Transverse colon (tissue), 4 donors: Measurements from ENCODE around the gene RNF126. TPM values are rescaled to one million over a fixed set of nuclear protein-coding genes. Genes with fewer than 3 reads are reported as not detected.

ENCODE experiments used
- DNase-seq: peaks from one replicate; pipeline ENCODE4 v3.0.0-alpha.2; 2019
- H3K27ac ChIP-seq, 4 donors: fragments of 200-600 bp; sonication (generic); 2 replicates each; pipeline ENCODE4 v1.5.1; 2016 to 2018; ENCODE audit warnings: inconsistent platforms in 4 of 4
- H3K27me3 ChIP-seq: fragments of 200-600 bp; sonication (generic); 2 replicates; pipeline ENCODE4 v1.5.1; 2017; ENCODE audit warnings: inconsistent platforms
- H3K36me3 ChIP-seq, 4 donors: fragments of 200-600 bp; sonication (generic); 2 replicates each; pipeline ENCODE4 v1.5.1; 2017 to 2019; ENCODE audit warnings: inconsistent platforms in 4 of 4
- H3K4me1 ChIP-seq, 4 donors: fragments of 200-600 bp; sonication (generic); 2 replicates each; pipeline ENCODE4 v1.5.1; 2017 to 2020; ENCODE audit warnings: inconsistent platforms in 4 of 4
- H3K4me3 ChIP-seq, 4 donors: fragments of 200-600 bp; sonication (generic); 1 replicate in 1 of 4; 2 replicates in 3 of 4; pipeline versions ENCODE4 v1.5.1 to v1.6.1; 2017 to 2019; ENCODE audit warnings: inconsistent platforms in 4 of 4
- H3K9me3 ChIP-seq, 2 donors: fragments of 200-600 bp; sonication (generic); 2 replicates each; pipeline ENCODE4 v1.5.1; 2017 to 2019; ENCODE audit warnings: inconsistent platforms in 2 of 2
- EP300 ChIP-seq: sonication (generic); formaldehyde crosslinking; IDR thresholded peaks from one replicate; pipeline ENCODE4 v1.6.1; 2017; ENCODE audit warnings: antibody characterized with exemption, low read depth
- POLR2A ChIP-seq: fragments of 450-650 bp; IDR thresholded peaks from one replicate; pipeline ENCODE4 v1.6.1; 2016; ENCODE audit warnings: antibody characterized with exemption, mild to moderate bottlenecking, moderate library complexity
- POLR2AphosphoS5 ChIP-seq, 3 donors: sonication (generic); formaldehyde crosslinking; IDR thresholded peaks; one replicate each; pipeline ENCODE4 v1.6.1; 2016; ENCODE audit warnings: antibody characterized with exemption in 3 of 3
- WGBS, 2 donors: methylation state at CpG; one replicate each; pipeline ENCODE4 v1.1.5; 2018; ENCODE audit warnings: low coverage in 1 of 2; 5-methylcytosine and 5-hydroxymethylcytosine counted together
- in situ Hi-C, 4 donors: fragments of 200-750 bp; cut with MboI; loops; one replicate each; pipeline versions ENCODE4 v1.15.0 to v1.15.1; 2017; ENCODE audit warnings: low sequenced_read_pairs in 3 of 4, low pct_ligation_motif_present in 1 of 4, low pct_unique_long_range_greater_than_20kb in 1 of 4
- intact Hi-C: fragments of 100-400 bp; cut with DNase I; formaldehyde crosslinking; loops from one replicate; pipeline ENCODE4 v1.15.1; 2023; ENCODE audit warnings: low total_unique reads
- total RNA-seq, 4 donors: library from RNA; depleted of rRNA; stranded (reverse); fragments of >200 nt; gene quantifications; one replicate each; pipeline ENCODE4 v1.1.0, GENCODE V29; 2016
- TF ChIP-seq, protein P1 (sequence below), 5 experiments: fragments of 200-600 bp in 3 of 5; fragments of 450-650 bp in 2 of 5; sonication (generic) in 3 of 5; IDR thresholded peaks; 1 replicate in 2 of 5; 2 replicates in 3 of 5; pipeline ENCODE4 v1.5.1; 2016 to 2017; ENCODE audit warnings: antibody characterized with exemption in 5 of 5, inconsistent platforms in 3 of 5, mild to moderate bottlenecking in 2 of 5, moderate library complexity in 1 of 5

RNF126 gene
- total RNA-seq, 4 donors from 2014 or later = 88.6 to 148 (median 102) TPM

- in situ Hi-C loops (no loop called here), intact Hi-C loops (no loop called here)
- no peaks in the 10 kb centered on the region for H3K9me3 ChIP-seq
- TF ChIP-seq POLR2AphosphoS5 (IDR thresholded peaks at IDR 0.05) (no peak), EP300 (no peak), POLR2A (no peak)
- TF ChIP-seq, protein P1, sequence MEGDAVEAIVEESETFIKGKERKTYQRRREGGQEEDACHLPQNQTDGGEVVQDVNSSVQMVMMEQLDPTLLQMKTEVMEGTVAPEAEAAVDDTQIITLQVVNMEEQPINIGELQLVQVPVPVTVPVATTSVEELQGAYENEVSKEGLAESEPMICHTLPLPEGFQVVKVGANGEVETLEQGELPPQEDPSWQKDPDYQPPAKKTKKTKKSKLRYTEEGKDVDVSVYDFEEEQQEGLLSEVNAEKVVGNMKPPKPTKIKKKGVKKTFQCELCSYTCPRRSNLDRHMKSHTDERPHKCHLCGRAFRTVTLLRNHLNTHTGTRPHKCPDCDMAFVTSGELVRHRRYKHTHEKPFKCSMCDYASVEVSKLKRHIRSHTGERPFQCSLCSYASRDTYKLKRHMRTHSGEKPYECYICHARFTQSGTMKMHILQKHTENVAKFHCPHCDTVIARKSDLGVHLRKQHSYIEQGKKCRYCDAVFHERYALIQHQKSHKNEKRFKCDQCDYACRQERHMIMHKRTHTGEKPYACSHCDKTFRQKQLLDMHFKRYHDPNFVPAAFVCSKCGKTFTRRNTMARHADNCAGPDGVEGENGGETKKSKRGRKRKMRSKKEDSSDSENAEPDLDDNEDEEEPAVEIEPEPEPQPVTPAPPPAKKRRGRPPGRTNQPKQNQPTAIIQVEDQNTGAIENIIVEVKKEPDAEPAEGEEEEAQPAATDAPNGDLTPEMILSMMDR (IDR thresholded peaks at IDR 0.05) = no peak
- peak overlapping the region; percentile 48 to 65 (median 61) for H3K4me3 ChIP-seq
- H3K27me3 ChIP-seq = peaks cover 80% of the 10 kb centered on the region
- H3K36me3 ChIP-seq = no peaks in the 10 kb centered on the region
- peak overlapping the region; percentile 70 to 84 (median 76) for H3K27ac ChIP-seq
- DNase-seq = no peak
- H3K4me1 ChIP-seq = peaks cover 0 to 24% (median 9%) of the 10 kb centered on the region in 4 donors
- WGBS, 2 donors = 11% methylated on average over 14 of the region's 78 CpGs; no CpG with 5 or more reads in 1 of the 2 donors
These were observed 46.4 kb upstream of the RNF126 start for GRCh38 chr19:709196-709964.

GRCh38 chr19:708154-709143 is 45.4 kb upstream of the RNF126 start, which contains the start of gene PALM:
TSS of gene PALM (plus strand) at chr19:708935. CDS start at chr19:709147, 212 bp downstream.
- peaks cover 87% of the 10 kb centered on the region for H3K27me3 ChIP-seq
- intact Hi-C loops (no loop called here), in situ Hi-C loops (no loop called here)
- DNase-seq = no peak
- H3K9me3 ChIP-seq = no peaks in the 10 kb centered on the region
- WGBS, 2 donors = 21% methylated on average over 22 of the region's 93 CpGs; no CpG with 5 or more reads in 1 of the 2 donors
- peaks cover 0 to 26% (median 9%) of the 10 kb centered on the region in 4 donors for H3K4me1 ChIP-seq
- TF ChIP-seq, protein P1 (IDR thresholded peaks at IDR 0.05) = peak in 2 of 5 experiments; percentile 14
- no peak for TF ChIP-seq EP300
- peak within 1 kb of the TSS; percentile 70 to 84 (median 78) for H3K27ac ChIP-seq
- peak within 1 kb of the TSS; percentile 48 to 65 (median 61) for H3K4me3 ChIP-seq
- H3K36me3 ChIP-seq = no peaks in the 10 kb centered on the region

- DNase-seq = no peak
- intact Hi-C loops (no loop called here), in situ Hi-C loops (no loop called here)
- peaks cover 64% of the 10 kb centered on the region for H3K27me3 ChIP-seq
- no peak overlapping the region for H3K27ac ChIP-seq
- H3K9me3 ChIP-seq = no peaks in the 10 kb centered on the region
- H3K36me3 ChIP-seq = no peaks in the 10 kb centered on the region
- H3K4me1 ChIP-seq = peaks cover 0 to 16% (median 3%) of the 10 kb centered on the region in 4 donors
- H3K4me3 ChIP-seq = no peak overlapping the region
- TF ChIP-seq POLR2A (no peak), POLR2AphosphoS5 (IDR thresholded peaks at IDR 0.05) (no peak), EP300 (no peak)
- TF ChIP-seq, protein P1 (IDR thresholded peaks at IDR 0.05) = no peak
- WGBS, 2 donors = 18% methylated on average over 14 of the region's 14 CpGs; no CpG with 5 or more reads in 1 of the 2 donors
These were observed 41.4 kb upstream of the RNF126 start for GRCh38 chr19:704447-704741.
